H1 (cell line): ENCODE measurements around the gene ANXA3. TPM values are rescaled to one million over a fixed set of nuclear protein-coding genes. Genes with fewer than 3 reads are reported as not detected.
A peak's percentile ranks its signal among the peaks of the same experiment; 100 is the strongest.

ENCODE experiments used
- CTCF ChIA-PET: fragments of 300-600 bp; sonication (Branson Sonifier 250); formaldehyde crosslinking; loops from one replicate; lab custom pipeline; 2021; ENCODE audit not compliant: partially characterized antibody; lab: Charles Lee
- POLR2A ChIA-PET: fragments of 300-600 bp; sonication (Branson Sonifier 250); formaldehyde crosslinking; loops from one replicate; lab custom pipeline; 2021; ENCODE audit warnings: inconsistent platforms; ENCODE audit not compliant: partially characterized antibody; lab: Charles Lee
- DNase-seq, 2 experiments: peaks; one replicate each; pipeline versions ENCODE4 v3.0.0 to v3.0.0-alpha.2; 2010 to 2022; ENCODE audit warnings: low spot score in 2 of 2, low read depth in 1 of 2, mixed read lengths in 1 of 2
- FAIRE-seq: peaks from 2 replicates; lab custom pipeline; 2011; peaks lifted over from hg19 to GRCh38; lab: Jason Lieb, UNC
- H2AFZ ChIP-seq: 2 replicates; pipeline ENCODE4 v1.8.1; 2012; ENCODE audit warnings: low read length, inconsistent platforms
- H2AK5ac ChIP-seq: 2 replicates; pipeline ENCODE4 v1.6.1; 2013; ENCODE audit warnings: low read depth, low read length
- H2BK120ac ChIP-seq: replicated peaks from 2 replicates; pipeline ENCODE3; 2013; ENCODE audit warnings: low read depth, low read length, inconsistent platforms
- H2BK12ac ChIP-seq: 2 replicates; pipeline ENCODE4 v1.6.1; 2013; ENCODE audit warnings: low read depth, low read length
- H2BK15ac ChIP-seq: 2 replicates; pipeline ENCODE4 v1.6.1; 2013; ENCODE audit warnings: low read length
- H2BK20ac ChIP-seq: 2 replicates; pipeline ENCODE4 v1.6.1; 2013; ENCODE audit warnings: low read length
- H2BK5ac ChIP-seq: 2 replicates; pipeline ENCODE4 v1.6.1; 2013; ENCODE audit warnings: low read depth, low read length
- H3K14ac ChIP-seq: 2 replicates; pipeline ENCODE4 v1.6.1; 2013; ENCODE audit warnings: inconsistent platforms; ENCODE audit not compliant: insufficient read length
- H3K18ac ChIP-seq: 2 replicates; pipeline ENCODE4 v1.6.1; 2013; ENCODE audit warnings: low read length; ENCODE audit errors: extremely low read depth
- H3K23ac ChIP-seq: 2 replicates; pipeline ENCODE4 v1.6.1; 2013; ENCODE audit warnings: inconsistent platforms; ENCODE audit not compliant: insufficient read length
- H3K23me2 ChIP-seq: 2 replicates; pipeline ENCODE4 v1.6.1; 2013; ENCODE audit warnings: low read depth, low read length
- H3K27ac ChIP-seq: 2 replicates; pipeline ENCODE4 v1.6.1; 2011; ENCODE audit warnings: low read depth, low read length, inconsistent platforms
- H3K27me3 ChIP-seq, 4 experiments: replicated peaks in 1 of 4; 1 replicate in 1 of 4; 2 replicates in 3 of 4; pipeline versions ENCODE4 v1.6.1 to v1.8.1; 2011 to 2013; ENCODE audit warnings: low read length in 3 of 4, mild to moderate bottlenecking in 3 of 4, inconsistent platforms in 2 of 4, mixed read lengths in 2 of 4, moderate library complexity in 1 of 4; ENCODE audit not compliant: control insufficient read depth in 3 of 4, insufficient read depth in 3 of 4; ENCODE audit errors: extremely low read depth in 1 of 4
- H3K36me3 ChIP-seq, 4 experiments: 2 replicates each; pipeline versions ENCODE4 v1.6.1 to v1.8.1; 2011 to 2013; ENCODE audit warnings: mild to moderate bottlenecking in 4 of 4, low read length in 3 of 4, moderate library complexity in 2 of 4, control low read depth in 1 of 4, inconsistent platforms in 1 of 4; ENCODE audit not compliant: insufficient read depth in 4 of 4, control insufficient read depth in 2 of 4
- H3K4ac ChIP-seq: replicated peaks from 2 replicates; pipeline ENCODE3; 2013; ENCODE audit warnings: low read length, low read depth, mixed read lengths, inconsistent platforms; ENCODE audit not compliant: insufficient read length
- H3K4me1 ChIP-seq, 4 experiments: replicated peaks in 1 of 4; 1 replicate in 1 of 4; 2 replicates in 3 of 4; pipeline versions ENCODE4 v1.6.1 to v1.8.1; 2011 to 2013; ENCODE audit warnings: low read length in 3 of 4, inconsistent platforms in 2 of 4, mixed read lengths in 1 of 4; ENCODE audit not compliant: insufficient read depth in 4 of 4, control insufficient read depth in 3 of 4
- H3K4me2 ChIP-seq, 2 experiments: 2 replicates each; pipeline versions ENCODE4 v1.6.1 to v1.8.1; 2011 to 2013; ENCODE audit warnings: low read depth in 2 of 2, low read length in 2 of 2, control low read depth in 1 of 2, inconsistent platforms in 1 of 2, mild to moderate bottlenecking in 1 of 2; ENCODE audit not compliant: insufficient read depth in 1 of 2
- H3K4me3 ChIP-seq, 4 experiments: fragments of 200-600, 300-600 bp in 1 of 4; sonication (generic), shearing (Covaris generic), sonication (Bioruptor Twin) in 1 of 4; 2 replicates each; pipeline versions ENCODE4 v1.5.1 to v1.8.1; 2011 to 2016; ENCODE audit warnings: low read length in 4 of 4, low read depth in 3 of 4, control low read depth in 2 of 4, inconsistent platforms in 2 of 4, mild to moderate bottlenecking in 2 of 4, mixed read lengths in 1 of 4, moderate library complexity in 1 of 4; ENCODE audit not compliant: insufficient read depth in 2 of 4; ENCODE audit errors: extremely low read depth in 1 of 4
- H3K56ac ChIP-seq: replicated peaks from 2 replicates; pipeline ENCODE3; 2013; ENCODE audit warnings: low read depth, mild to moderate bottlenecking, mixed read lengths, low read length, inconsistent platforms; ENCODE audit not compliant: insufficient read length
- H3K79me1 ChIP-seq: 2 replicates; pipeline ENCODE4 v1.6.1; 2013; ENCODE audit warnings: low read depth, low read length, control low read depth
- H3K79me2 ChIP-seq, 2 experiments: 2 replicates each; pipeline versions ENCODE4 v1.6.1 to v1.8.1; 2012 to 2013; ENCODE audit warnings: low read length in 2 of 2, mild to moderate bottlenecking in 2 of 2, inconsistent platforms in 1 of 2; ENCODE audit not compliant: insufficient read depth in 2 of 2, control insufficient read depth in 1 of 2
- H3K9ac ChIP-seq, 4 experiments: replicated peaks in 1 of 4; 1 replicate in 1 of 4; 2 replicates in 3 of 4; pipeline versions ENCODE4 v1.6.1 to v1.8.1; 2011 to 2013; ENCODE audit warnings: low read depth in 3 of 4, low read length in 3 of 4, control low read depth in 2 of 4, mild to moderate bottlenecking in 2 of 4, moderate library complexity in 2 of 4, inconsistent platforms in 1 of 4; ENCODE audit errors: extremely low read depth in 1 of 4
- H3K9me3 ChIP-seq, 2 experiments: 2 replicates each; pipeline versions ENCODE4 v1.6.1 to v1.8.1; 2012 to 2013; ENCODE audit warnings: mild to moderate bottlenecking in 2 of 2, moderate library complexity in 2 of 2, control low read depth in 1 of 2, inconsistent platforms in 1 of 2, low read depth in 1 of 2, low read length in 1 of 2, mixed read lengths in 1 of 2; ENCODE audit not compliant: insufficient read depth in 2 of 2
- H4K20me1 ChIP-seq, 2 experiments: replicated peaks in 1 of 2; 2 replicates each; pipeline versions ENCODE3 to v1.8.1; 2011 to 2013; ENCODE audit warnings: inconsistent platforms in 2 of 2, low read length in 2 of 2, mild to moderate bottlenecking in 1 of 2; ENCODE audit not compliant: insufficient read depth in 2 of 2, control insufficient read depth in 1 of 2
- H4K5ac ChIP-seq: 2 replicates; pipeline ENCODE4 v1.6.1; 2013; ENCODE audit warnings: low read length, low read depth, mixed read lengths, inconsistent platforms; ENCODE audit not compliant: insufficient read length
- H4K8ac ChIP-seq: 2 replicates; pipeline ENCODE4 v1.8.0; 2013; ENCODE audit warnings: mild to moderate bottlenecking, moderate library complexity, low read length, inconsistent platforms; ENCODE audit not compliant: insufficient read depth; ENCODE audit errors: extremely low read depth
- H4K91ac ChIP-seq: replicated peaks from 2 replicates; pipeline ENCODE3; 2013; ENCODE audit warnings: low read length, mixed read lengths, inconsistent platforms; ENCODE audit not compliant: insufficient read length
- SP1 ChIP-seq: IDR thresholded peaks from 2 replicates; pipeline ENCODE4 v1.6.1; 2011; ENCODE audit warnings: low read depth, low read length
- WGBS, 2 experiments: shearing (Covaris generic) in 1 of 2; methylation state at CpG; one replicate each; pipeline versions ENCODE4 v1.1.6 to v1.1.7; 2013 to 2015; ENCODE audit warnings: low lambda C conversion rate in 2 of 2, mixed read lengths in 2 of 2, inconsistent platforms in 1 of 2, low coverage in 1 of 2, missing lambda C conversion rate in 1 of 2; ENCODE audit not compliant: insufficient replicate concordance in 2 of 2, insufficient coverage in 1 of 2, insufficient read length in 1 of 2; ENCODE audit errors: extremely low coverage in 1 of 2, missing lambda C conversion rate in 1 of 2; 5-methylcytosine and 5-hydroxymethylcytosine counted together
- polyA plus RNA-seq, 7 experiments: library from polyadenylated mRNA; depleted of rRNA in 3 of 7; stranded (reverse) in 5 of 7; unstranded in 2 of 7; fragments of >200 nt in 5 of 7; fragments of 200-250 nt in 2 of 7; gene quantifications; 1 replicate in 5 of 7; 2 replicates in 1 of 7; 4 replicates in 1 of 7; pipeline versions ENCODE4 v1.2.1 to v1.2.3, GENCODE V29; 2011 to 2013; ENCODE audit warnings: missing spikeins in 2 of 7, mixed read lengths in 2 of 7
- total RNA-seq: library from RNA; stranded (reverse); fragmentation: NEBNext Ultra II Directional; extraction: Animal tissue kit (Norgen Biotek cat#: 25700); gene quantifications from 2 replicates; pipeline ENCODE4 v1.2.1, GENCODE V29; 2021

Gene ANXA3
- total and polyA plus RNA-seq, 2 of the 8 experiments (the other 6 are each of a cell fraction or from before 2014, with no cell fraction given) = 10.3 to 27.3 TPM

DNA sequence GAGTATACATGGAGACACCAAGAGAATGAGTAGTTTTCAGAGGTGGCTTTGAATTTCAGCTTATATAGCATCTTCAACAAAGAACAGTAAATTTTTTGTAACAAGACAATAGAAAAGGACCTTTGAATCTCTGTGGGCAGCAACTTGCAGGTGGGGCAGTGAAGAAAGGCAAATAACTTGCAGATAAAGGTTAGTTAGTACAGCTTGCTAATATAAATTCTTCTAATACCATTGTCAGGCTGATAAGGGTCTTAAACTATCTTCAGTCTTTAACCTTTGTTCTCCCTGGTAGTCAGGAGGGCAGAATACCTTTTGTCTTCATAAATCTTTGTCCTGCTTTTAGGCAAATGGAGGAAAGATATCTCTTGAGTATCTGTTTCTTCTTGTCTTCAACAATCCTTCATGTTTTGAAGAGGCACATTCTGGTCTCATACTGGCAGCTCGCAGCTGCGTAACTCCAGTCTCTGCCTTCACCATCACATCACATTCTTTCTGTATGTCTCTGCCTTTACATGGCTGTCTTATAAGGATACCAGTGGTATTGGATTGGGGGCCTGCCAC lies 16.0 kb downstream of the ANXA3 start:
- Histone ChIP-seq H2BK15ac (0 out of 2 replicates have a peak overlapping the region, but pooled peaks have one; percentile 51), H2BK12ac (no peak overlapping the region; the same call in 1 of the 2 replicates), H3K14ac (no peak overlapping the region), H2BK120ac (no peak overlapping the region), H2AK5ac (no peak overlapping the region), H3K56ac (no peak overlapping the region), H3K4me2 (no peak overlapping the region), H4K5ac (no peak overlapping the region), H2AFZ (no peak overlapping the region), H3K4me3 (no peak overlapping the region), H3K18ac (no peak overlapping the region), H3K4ac (no peak overlapping the region), H3K79me2 (no peaks in the 10 kb centered on the region), H3K4me1 (peaks cover 0 to 6% (median 3%) of the 10 kb centered on the region in 4 experiments; a peak in 5 of 7 replicates), H3K23me2 (no peaks in the 10 kb centered on the region), H2BK20ac (no peak overlapping the region), H3K27me3 (no peaks in the 10 kb centered on the region), H4K8ac (no peak overlapping the region), H3K9me3 (no peaks in the 10 kb centered on the region), H3K79me1 (no peaks in the 10 kb centered on the region), H4K20me1 (no peaks in the 10 kb centered on the region), H3K9ac (no peak overlapping the region), H2BK5ac (no peak overlapping the region), H3K27ac (no peak overlapping the region), H4K91ac (no peak overlapping the region), H3K36me3 (no peaks in the 10 kb centered on the region), H3K23ac (no peak overlapping the region)
- ChIA-PET CTCF (interaction anchor here (0.6 kb wide), 1 partner anchor 522 kb away, joined by 5 read pairs; no protein-coding TSS in a partner anchor), POLR2A (interaction anchor here (1.4 kb wide), 1 partner anchor 10 kb away, joined by 3 read pairs; no protein-coding TSS in a partner anchor)
- WGBS, 2 experiments = 92% methylated on average over 2 of the region's 2 CpGs; no CpG with 5 or more reads in 1 of the 2 experiments
- DNase-seq = no peak
- no peak for FAIRE-seq
- no peak for TF ChIP-seq SP1
